Liver (tissue), 9 donors: ENCODE data around the gene SGF29. TPM values are rescaled to one million over a fixed set of nuclear protein-coding genes. Genes with fewer than 3 reads are reported as not detected.

Experiments
- DNase-seq: peaks from one replicate; pipeline ENCODE4 v3.0.0-alpha.2; 2017; ENCODE audit warnings: low spot score
- H3K27ac ChIP-seq, 2 donors: one replicate each; pipeline ENCODE4 v1.7.0; 2013; ENCODE audit warnings: inconsistent platforms in 2 of 2, low read length in 2 of 2, control low read depth in 1 of 2, low read depth in 1 of 2, mild to moderate bottlenecking in 1 of 2
- H3K27me3 ChIP-seq, 4 donors: one replicate each; pipeline versions ENCODE4 v1.6.1 to v1.7.0; 2013; ENCODE audit warnings: low read length in 3 of 4, inconsistent platforms in 1 of 4, mild to moderate bottlenecking in 1 of 4, moderate library complexity in 1 of 4; ENCODE audit not compliant: control insufficient read depth in 4 of 4, insufficient read depth in 4 of 4
- H3K36me3 ChIP-seq, 4 donors: one replicate each; pipeline versions ENCODE4 v1.6.1 to v1.7.0; 2013; ENCODE audit warnings: low read length in 3 of 4, mild to moderate bottlenecking in 3 of 4, low read depth in 1 of 4, moderate library complexity in 1 of 4; ENCODE audit not compliant: control insufficient read depth in 4 of 4, insufficient read depth in 3 of 4
- H3K4me1 ChIP-seq, 4 donors: one replicate each; pipeline versions ENCODE4 v1.6.1 to v1.7.0; 2013; ENCODE audit warnings: low read length in 3 of 4, mild to moderate bottlenecking in 3 of 4, moderate library complexity in 1 of 4; ENCODE audit not compliant: control insufficient read depth in 4 of 4, insufficient read depth in 4 of 4
- H3K4me3 ChIP-seq, 3 donors: one replicate each; pipeline versions ENCODE4 v1.6.1 to v1.7.0; 2013; ENCODE audit warnings: low read length in 3 of 3, control low read depth in 1 of 3, low read depth in 1 of 3, mild to moderate bottlenecking in 1 of 3
- H3K9ac ChIP-seq, 2 donors: one replicate each; pipeline ENCODE4 v1.7.0; 2013; ENCODE audit warnings: low read length in 2 of 2, mild to moderate bottlenecking in 2 of 2, moderate library complexity in 2 of 2, control low read depth in 1 of 2, low read depth in 1 of 2
- H3K9me3 ChIP-seq, 4 donors: one replicate each; pipeline versions ENCODE4 v1.6.1 to v1.7.0; 2013; ENCODE audit warnings: low read length in 3 of 4; ENCODE audit not compliant: control insufficient read depth in 4 of 4
- FOXA1 ChIP-seq: IDR thresholded peaks from 2 replicates; pipeline ENCODE4 v1.6.1; 2016; ENCODE audit warnings: antibody characterized with exemption
- FOXA2 ChIP-seq: IDR thresholded peaks from 2 replicates; pipeline ENCODE4 v1.6.1; 2016; ENCODE audit warnings: antibody characterized with exemption
- GABPA ChIP-seq, 2 donors: IDR thresholded peaks in 1 of 2; conservative IDR thresholded peaks in 1 of 2; 2 replicates each; pipeline ENCODE4 v1.6.1; 2016; ENCODE audit warnings: antibody characterized with exemption in 2 of 2, mild to moderate bottlenecking in 1 of 2, moderate library complexity in 1 of 2
- HNF4A ChIP-seq, 2 donors: conservative IDR thresholded peaks; 2 replicates each; pipeline ENCODE4 v1.6.1; 2016; ENCODE audit warnings: antibody characterized with exemption in 2 of 2, mild to moderate bottlenecking in 2 of 2
- JUND ChIP-seq, 2 donors: IDR thresholded peaks; 2 replicates each; pipeline ENCODE4 v1.6.1; 2016; ENCODE audit warnings: antibody characterized with exemption in 2 of 2
- NR2F2 ChIP-seq: IDR thresholded peaks from 2 replicates; pipeline ENCODE4 v1.6.1; 2016; ENCODE audit warnings: antibody characterized with exemption
- RAD21 ChIP-seq, 2 donors: IDR thresholded peaks; 2 replicates each; pipeline ENCODE4 v1.6.1; 2016; ENCODE audit warnings: antibody characterized with exemption in 2 of 2, mild to moderate bottlenecking in 2 of 2
- RXRA ChIP-seq, 2 donors: IDR thresholded peaks; 2 replicates each; pipeline ENCODE4 v1.6.1; 2017 to 2018; ENCODE audit warnings: antibody characterized with exemption in 2 of 2, mild to moderate bottlenecking in 1 of 2
- SP1 ChIP-seq: IDR thresholded peaks from 2 replicates; pipeline ENCODE4 v1.6.1; 2018; ENCODE audit warnings: antibody characterized with exemption, mild to moderate bottlenecking
- TAF1 ChIP-seq: conservative IDR thresholded peaks from 2 replicates; pipeline ENCODE4 v1.6.1; 2016; ENCODE audit warnings: antibody characterized with exemption, mild to moderate bottlenecking
- YY1 ChIP-seq: IDR thresholded peaks from 2 replicates; pipeline ENCODE4 v1.6.1; 2016; ENCODE audit warnings: antibody characterized with exemption, mild to moderate bottlenecking
- WGBS: extraction: QIAGEN DNeasy Blood & Tissue Kit; methylation state at CpG from one replicate; pipeline ENCODE4 v1.1.7; 2013; 5-methylcytosine and 5-hydroxymethylcytosine counted together
- polyA plus RNA-seq, 2 donors: library from polyadenylated mRNA; stranded (reverse) in 1 of 2; unstranded in 1 of 2; fragments of 200-250 nt in 1 of 2; fragments of >200 nt in 1 of 2; fragmentation: Nextera tagmentation in 1 of 2; extraction: Ambion mirVana in 1 of 2; gene quantifications; one replicate each; pipeline versions ENCODE4 v1.2.1 to v1.2.3, GENCODE V29; 2013 to 2015
- total RNA-seq, 2 donors: library from RNA; depleted of rRNA; stranded (reverse); fragments of >200 nt; gene quantifications; one replicate each; pipeline ENCODE4 v1.2.3, GENCODE V29; 2014
- TF ChIP-seq, protein P1 (sequence below): IDR thresholded peaks from 2 replicates; pipeline ENCODE4 v1.6.1; 2016; ENCODE audit warnings: antibody characterized with exemption, mild to moderate bottlenecking
- TF ChIP-seq, protein P2 (sequence below): IDR thresholded peaks from 2 replicates; pipeline ENCODE4 v1.6.1; 2016; ENCODE audit warnings: antibody characterized with exemption
- TF ChIP-seq, protein P3 (sequence below): fragments of 150-350 bp; IDR thresholded peaks from 2 replicates; pipeline ENCODE4 v1.5.1; 2017; ENCODE audit warnings: improper control_type of control experiment, low read depth, low read length; ENCODE audit not compliant: missing input control
- TF ChIP-seq, protein P4 (sequence below): IDR thresholded peaks from 2 replicates; pipeline ENCODE4 v1.6.1; 2016; ENCODE audit warnings: antibody characterized with exemption
- donor health status: healthy.
- donor health status: healthy.
- donor health status: healthy.
- donor health status: healthy.
- donor health status: healthy.

Gene SGF29
- total and polyA plus RNA-seq, 4 donors = 6.5 to 18.1 (median 10.5) TPM

- DNase-seq = no peak
- Histone ChIP-seq H3K4me3 (no peak overlapping the region), H3K9ac (no peak overlapping the region), H3K9me3 (no peaks in the 10 kb centered on the region), H3K36me3 (peaks cover 4 to 19% (median 15%) of the 10 kb centered on the region in 4 donors), H3K27me3 (no peaks in the 10 kb centered on the region), H3K4me1 (no peaks in the 10 kb centered on the region), H3K27ac (no peak overlapping the region)
- 88% methylated on average over 12 of the region's 12 CpGs for WGBS
- TF ChIP-seq YY1 = no peak
- TF ChIP-seq, protein P1, sequence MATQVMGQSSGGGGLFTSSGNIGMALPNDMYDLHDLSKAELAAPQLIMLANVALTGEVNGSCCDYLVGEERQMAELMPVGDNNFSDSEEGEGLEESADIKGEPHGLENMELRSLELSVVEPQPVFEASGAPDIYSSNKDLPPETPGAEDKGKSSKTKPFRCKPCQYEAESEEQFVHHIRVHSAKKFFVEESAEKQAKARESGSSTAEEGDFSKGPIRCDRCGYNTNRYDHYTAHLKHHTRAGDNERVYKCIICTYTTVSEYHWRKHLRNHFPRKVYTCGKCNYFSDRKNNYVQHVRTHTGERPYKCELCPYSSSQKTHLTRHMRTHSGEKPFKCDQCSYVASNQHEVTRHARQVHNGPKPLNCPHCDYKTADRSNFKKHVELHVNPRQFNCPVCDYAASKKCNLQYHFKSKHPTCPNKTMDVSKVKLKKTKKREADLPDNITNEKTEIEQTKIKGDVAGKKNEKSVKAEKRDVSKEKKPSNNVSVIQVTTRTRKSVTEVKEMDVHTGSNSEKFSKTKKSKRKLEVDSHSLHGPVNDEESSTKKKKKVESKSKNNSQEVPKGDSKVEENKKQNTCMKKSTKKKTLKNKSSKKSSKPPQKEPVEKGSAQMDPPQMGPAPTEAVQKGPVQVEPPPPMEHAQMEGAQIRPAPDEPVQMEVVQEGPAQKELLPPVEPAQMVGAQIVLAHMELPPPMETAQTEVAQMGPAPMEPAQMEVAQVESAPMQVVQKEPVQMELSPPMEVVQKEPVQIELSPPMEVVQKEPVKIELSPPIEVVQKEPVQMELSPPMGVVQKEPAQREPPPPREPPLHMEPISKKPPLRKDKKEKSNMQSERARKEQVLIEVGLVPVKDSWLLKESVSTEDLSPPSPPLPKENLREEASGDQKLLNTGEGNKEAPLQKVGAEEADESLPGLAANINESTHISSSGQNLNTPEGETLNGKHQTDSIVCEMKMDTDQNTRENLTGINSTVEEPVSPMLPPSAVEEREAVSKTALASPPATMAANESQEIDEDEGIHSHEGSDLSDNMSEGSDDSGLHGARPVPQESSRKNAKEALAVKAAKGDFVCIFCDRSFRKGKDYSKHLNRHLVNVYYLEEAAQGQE = no peak
- no peak for TF ChIP-seq RXRA (IDR thresholded peaks at IDR 0.05)
- TF ChIP-seq, protein P2, sequence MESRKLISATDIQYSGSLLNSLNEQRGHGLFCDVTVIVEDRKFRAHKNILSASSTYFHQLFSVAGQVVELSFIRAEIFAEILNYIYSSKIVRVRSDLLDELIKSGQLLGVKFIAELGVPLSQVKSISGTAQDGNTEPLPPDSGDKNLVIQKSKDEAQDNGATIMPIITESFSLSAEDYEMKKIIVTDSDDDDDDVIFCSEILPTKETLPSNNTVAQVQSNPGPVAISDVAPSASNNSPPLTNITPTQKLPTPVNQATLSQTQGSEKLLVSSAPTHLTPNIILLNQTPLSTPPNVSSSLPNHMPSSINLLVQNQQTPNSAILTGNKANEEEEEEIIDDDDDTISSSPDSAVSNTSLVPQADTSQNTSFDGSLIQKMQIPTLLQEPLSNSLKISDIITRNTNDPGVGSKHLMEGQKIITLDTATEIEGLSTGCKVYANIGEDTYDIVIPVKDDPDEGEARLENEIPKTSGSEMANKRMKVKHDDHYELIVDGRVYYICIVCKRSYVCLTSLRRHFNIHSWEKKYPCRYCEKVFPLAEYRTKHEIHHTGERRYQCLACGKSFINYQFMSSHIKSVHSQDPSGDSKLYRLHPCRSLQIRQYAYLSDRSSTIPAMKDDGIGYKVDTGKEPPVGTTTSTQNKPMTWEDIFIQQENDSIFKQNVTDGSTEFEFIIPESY = no peak
- TF ChIP-seq FOXA1 = no peak
- no peak for TF ChIP-seq JUND (IDR thresholded peaks at IDR 0.05)
- no peak for TF ChIP-seq GABPA (IDR thresholded peaks at IDR 0.05 in 1 of 2, conservative IDR thresholded peaks at IDR 0.05 in 1 of 2)
- TF ChIP-seq TAF1 = no peak
- TF ChIP-seq FOXA2 = no peak
- TF ChIP-seq NR2F2 = no peak
- TF ChIP-seq, protein P3, sequence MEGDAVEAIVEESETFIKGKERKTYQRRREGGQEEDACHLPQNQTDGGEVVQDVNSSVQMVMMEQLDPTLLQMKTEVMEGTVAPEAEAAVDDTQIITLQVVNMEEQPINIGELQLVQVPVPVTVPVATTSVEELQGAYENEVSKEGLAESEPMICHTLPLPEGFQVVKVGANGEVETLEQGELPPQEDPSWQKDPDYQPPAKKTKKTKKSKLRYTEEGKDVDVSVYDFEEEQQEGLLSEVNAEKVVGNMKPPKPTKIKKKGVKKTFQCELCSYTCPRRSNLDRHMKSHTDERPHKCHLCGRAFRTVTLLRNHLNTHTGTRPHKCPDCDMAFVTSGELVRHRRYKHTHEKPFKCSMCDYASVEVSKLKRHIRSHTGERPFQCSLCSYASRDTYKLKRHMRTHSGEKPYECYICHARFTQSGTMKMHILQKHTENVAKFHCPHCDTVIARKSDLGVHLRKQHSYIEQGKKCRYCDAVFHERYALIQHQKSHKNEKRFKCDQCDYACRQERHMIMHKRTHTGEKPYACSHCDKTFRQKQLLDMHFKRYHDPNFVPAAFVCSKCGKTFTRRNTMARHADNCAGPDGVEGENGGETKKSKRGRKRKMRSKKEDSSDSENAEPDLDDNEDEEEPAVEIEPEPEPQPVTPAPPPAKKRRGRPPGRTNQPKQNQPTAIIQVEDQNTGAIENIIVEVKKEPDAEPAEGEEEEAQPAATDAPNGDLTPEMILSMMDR = no peak
- TF ChIP-seq RAD21 (IDR thresholded peaks at IDR 0.05) = no peak
- TF ChIP-seq, protein P4, sequence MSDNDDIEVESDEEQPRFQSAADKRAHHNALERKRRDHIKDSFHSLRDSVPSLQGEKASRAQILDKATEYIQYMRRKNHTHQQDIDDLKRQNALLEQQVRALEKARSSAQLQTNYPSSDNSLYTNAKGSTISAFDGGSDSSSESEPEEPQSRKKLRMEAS = no peak
- TF ChIP-seq HNF4A (conservative IDR thresholded peaks at IDR 0.05) = no peak
- TF ChIP-seq SP1 = no peak
Measured at GRCh38 chr16:28513484-28514181, 40.1 kb upstream of the SGF29 start.

DNA sequence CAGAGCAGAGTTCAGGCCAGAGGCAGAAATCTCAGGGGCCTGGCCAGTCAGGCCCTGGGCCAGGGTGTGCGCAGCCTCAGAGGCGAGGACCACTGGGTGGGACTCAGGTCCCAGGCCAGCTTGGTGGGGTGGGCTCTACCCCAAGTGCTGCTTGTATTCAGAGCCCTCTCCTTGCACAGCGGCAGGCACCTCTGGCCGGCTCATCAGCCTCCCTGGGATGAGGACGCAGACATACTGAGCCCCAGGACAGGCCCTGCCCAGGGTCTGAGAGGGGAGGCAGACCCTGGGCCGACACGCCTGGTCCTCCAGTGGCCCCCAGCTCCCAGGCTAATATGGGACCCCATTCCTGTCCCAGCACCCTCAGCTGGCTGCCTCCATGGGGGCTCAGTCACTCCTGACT, 39.5 kb upstream of the SGF29 start:
- WGBS = 97% methylated on average over 7 of the region's 7 CpGs
- H3K9ac ChIP-seq = no peak overlapping the region

More for the DNA sequence above, 39.5 kb upstream of the SGF29 start:
- TF ChIP-seq RXRA (IDR thresholded peaks at IDR 0.05) = no peak
- TF ChIP-seq SP1 = no peak
- TF ChIP-seq FOXA1 = no peak
- no peak for TF ChIP-seq RAD21 (IDR thresholded peaks at IDR 0.05)
- TF ChIP-seq, protein P3 = no peak
- no peak for TF ChIP-seq HNF4A (conservative IDR thresholded peaks at IDR 0.05)
- TF ChIP-seq, protein P1 = no peak
- no peak for DNase-seq
- Histone ChIP-seq H3K4me1 (no peaks in the 10 kb centered on the region), H3K36me3 (peaks cover 4 to 19% (median 15%) of the 10 kb centered on the region in 4 donors), H3K27ac (no peak overlapping the region), H3K27me3 (no peaks in the 10 kb centered on the region), H3K4me3 (no peak overlapping the region), H3K9me3 (no peaks in the 10 kb centered on the region)
